Heart left ventricle (tissue), 16 donors: Measurements from ENCODE around the gene ST6GAL2. TPM values are rescaled to one million over a fixed set of nuclear protein-coding genes. Genes with fewer than 3 reads are reported as not detected.
A peak's percentile ranks its signal among the peaks of the same experiment; 100 is the strongest.

Source experiments
- ATAC-seq, 4 donors: fragments of 200-7000 bp; cut with Tn5 transposase; one replicate each; pipeline ENCODE4 v1.9.1; 2020 to 2022; ENCODE audit warnings: moderate library complexity in 4 of 4, mild to moderate bottlenecking in 3 of 4, moderate number of reproducible peaks in 1 of 4
- DNase-seq, 5 donors: peaks; one replicate each; pipeline ENCODE4 v3.0.0-alpha.2; 2020
- H3K27ac ChIP-seq, 12 donors: fragments of 200-600 bp; sonication (generic) in 4 of 12; one replicate each; pipeline versions ENCODE4 v1.5.0 to v1.8.0; 2016 to 2022; ENCODE audit warnings: mild to moderate bottlenecking in 2 of 12
- H3K27me3 ChIP-seq, 9 donors: fragments of 200-600 bp; sonication (generic) in 2 of 9; one replicate each; pipeline versions ENCODE4 v1.5.1 to v1.8.0; 2016 to 2022; ENCODE audit warnings: mild to moderate bottlenecking in 3 of 9
- H3K36me3 ChIP-seq, 9 donors: fragments of 200-600 bp; sonication (generic) in 2 of 9; one replicate each; pipeline versions ENCODE4 v1.5.0 to v1.8.0; 2018 to 2022; ENCODE audit warnings: mild to moderate bottlenecking in 2 of 9
- H3K4me1 ChIP-seq, 12 donors: fragments of 200-600 bp; sonication (generic) in 4 of 12; one replicate each; pipeline versions ENCODE4 v1.5.0 to v1.8.0; 2016 to 2022; ENCODE audit warnings: mild to moderate bottlenecking in 3 of 12
- H3K4me3 ChIP-seq, 12 donors: fragments of 200-600 bp; sonication (generic) in 4 of 12; one replicate each; pipeline versions ENCODE4 v1.5.0 to v1.8.0; 2017 to 2022; ENCODE audit warnings: mild to moderate bottlenecking in 9 of 12, moderate library complexity in 4 of 12
- H3K9me3 ChIP-seq, 12 donors: fragments of 200-600 bp; sonication (generic) in 4 of 12; one replicate each; pipeline versions ENCODE4 v1.5.0 to v1.8.0; 2016 to 2022; ENCODE audit warnings: mild to moderate bottlenecking in 1 of 12
- POLR2A ChIP-seq, 2 donors: fragments of 450-650 bp; IDR thresholded peaks; one replicate each; pipeline ENCODE4 v1.6.1; 2017; ENCODE audit warnings: antibody characterized with exemption in 2 of 2, mild to moderate bottlenecking in 2 of 2, moderate library complexity in 2 of 2
- WGBS, 4 donors: extraction: QIAGEN DNeasy Blood & Tissue Kit in 2 of 4; methylation state at CpG; one replicate each; pipeline versions ENCODE4 v1.1.5 to v1.1.7; 2013 to 2018; 5-methylcytosine and 5-hydroxymethylcytosine counted together
- intact Hi-C, 10 donors: fragments of 100-400 bp; cut with DNase I; formaldehyde crosslinking; loops; one replicate each; pipeline versions ENCODE4 v1.11.1 to v1.14.2; 2022
- polyA plus RNA-seq, 2 donors: library from polyadenylated mRNA; stranded (reverse); fragments of 200-250 nt; gene quantifications; one replicate each; pipeline ENCODE4 v1.2.3, GENCODE V29; 2013
- total RNA-seq, 9 donors: library from RNA; depleted of rRNA in 2 of 9; stranded (reverse); fragments of >200 nt in 2 of 9; fragmentation: NEBNext Ultra II Directional in 3 of 9; extraction: Animal tissue kit (Norgen Biotek cat#: 25700) in 3 of 9; gene quantifications; one replicate each; pipeline versions ENCODE4 v1.1.0 to v1.2.4, GENCODE V29; 2016 to 2023
- TF ChIP-seq, protein P1 (sequence below), 12 donors: fragments of 200-600 bp; sonication (generic) in 4 of 12; IDR thresholded peaks; one replicate each; pipeline versions ENCODE4 v1.5.0 to v1.8.0; 2018 to 2022; ENCODE audit warnings: antibody characterized with exemption in 12 of 12, mild to moderate bottlenecking in 5 of 12
- donor health status: ischemic (EF 13 %, LVEDD 7.1; RV severe dilation, severe dysfunction).
- donor health status: healthy with polysubstance abuse.
- donor health status: DM: no; HTN: yes; CAD: no.
- donor health status: DM: no; HTN: no; CAD: no.
- donor health status: ischemic (EF 25% LVEDD 6.9; RV normal size, moderate dysfunction).
- donor health status: ischemic (EF 25% LVEDD 5.7; RV mildly dilated, moderate dysfunction).
- donor health status: healthy.
- donor health status: DM: yes; HTN: yes; CAD: no.
- donor health status: ischemic (EF 35%, LVEDD 5.7; RV mildly dilated, moderate dysfunction).
- donor health status: nonischemic (EF 11% LVEDD 7.7; RV severe dilation, severe dysfunction).
- donor health status: DM: yes; HTN: yes; CAD: no.
- donor health status: PGD.
- donor health status: ischemic (EF 29% LVEDD 5.4; RV normal size, mild dysfunction).
- donor health status: nonischemic (EF 23%, LVEDD 6.1; RV moderate dilation, normal function).

The ST6GAL2 gene
- total and polyA plus RNA-seq, 11 donors, result 0.08 to 1.1 (median 0.57) TPM; not detected in 1

DNA sequence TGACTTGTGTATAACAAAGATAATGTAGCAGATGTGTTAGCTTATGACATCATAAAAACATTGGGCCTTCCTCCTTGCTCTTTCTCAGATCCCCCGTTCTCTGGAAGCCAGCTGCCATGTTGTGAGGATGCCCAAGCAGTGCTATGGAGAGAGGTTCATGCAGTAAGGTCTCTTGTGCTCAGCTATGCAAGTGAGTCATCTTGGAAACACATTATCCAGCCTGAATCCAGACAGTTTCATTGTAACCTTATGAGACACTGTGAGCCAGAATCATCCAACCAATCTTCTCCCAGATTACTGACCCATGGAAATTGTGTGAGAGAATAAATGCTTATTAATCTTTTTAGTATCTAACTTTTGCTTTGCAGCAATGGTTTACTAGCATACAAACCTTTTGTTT lies 60.8 kb downstream of the ST6GAL2 start:
- H3K4me3 ChIP-seq, result no peak overlapping the region
- intact Hi-C loops, result no loop called here
- H3K27me3 ChIP-seq, result no peaks in the 10 kb centered on the region
- peaks cover 0 to 8% (median 0%) of the 10 kb centered on the region in 12 donors for H3K9me3 ChIP-seq
- 63 to 94% (median 73%) methylated on average over 1 of the region's 1 CpG for WGBS, 4 donors
- H3K36me3 ChIP-seq, result no peaks in the 10 kb centered on the region
- TF ChIP-seq POLR2A (IDR thresholded peaks at IDR 0.05), result no peak
- TF ChIP-seq, protein P1, sequence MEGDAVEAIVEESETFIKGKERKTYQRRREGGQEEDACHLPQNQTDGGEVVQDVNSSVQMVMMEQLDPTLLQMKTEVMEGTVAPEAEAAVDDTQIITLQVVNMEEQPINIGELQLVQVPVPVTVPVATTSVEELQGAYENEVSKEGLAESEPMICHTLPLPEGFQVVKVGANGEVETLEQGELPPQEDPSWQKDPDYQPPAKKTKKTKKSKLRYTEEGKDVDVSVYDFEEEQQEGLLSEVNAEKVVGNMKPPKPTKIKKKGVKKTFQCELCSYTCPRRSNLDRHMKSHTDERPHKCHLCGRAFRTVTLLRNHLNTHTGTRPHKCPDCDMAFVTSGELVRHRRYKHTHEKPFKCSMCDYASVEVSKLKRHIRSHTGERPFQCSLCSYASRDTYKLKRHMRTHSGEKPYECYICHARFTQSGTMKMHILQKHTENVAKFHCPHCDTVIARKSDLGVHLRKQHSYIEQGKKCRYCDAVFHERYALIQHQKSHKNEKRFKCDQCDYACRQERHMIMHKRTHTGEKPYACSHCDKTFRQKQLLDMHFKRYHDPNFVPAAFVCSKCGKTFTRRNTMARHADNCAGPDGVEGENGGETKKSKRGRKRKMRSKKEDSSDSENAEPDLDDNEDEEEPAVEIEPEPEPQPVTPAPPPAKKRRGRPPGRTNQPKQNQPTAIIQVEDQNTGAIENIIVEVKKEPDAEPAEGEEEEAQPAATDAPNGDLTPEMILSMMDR (IDR thresholded peaks at IDR 0.05), result no peak
- DNase-seq (no peak), ATAC-seq (no peak)
- H3K4me1 ChIP-seq, result no peaks in the 10 kb centered on the region
- no peak overlapping the region for H3K27ac ChIP-seq

DNA sequence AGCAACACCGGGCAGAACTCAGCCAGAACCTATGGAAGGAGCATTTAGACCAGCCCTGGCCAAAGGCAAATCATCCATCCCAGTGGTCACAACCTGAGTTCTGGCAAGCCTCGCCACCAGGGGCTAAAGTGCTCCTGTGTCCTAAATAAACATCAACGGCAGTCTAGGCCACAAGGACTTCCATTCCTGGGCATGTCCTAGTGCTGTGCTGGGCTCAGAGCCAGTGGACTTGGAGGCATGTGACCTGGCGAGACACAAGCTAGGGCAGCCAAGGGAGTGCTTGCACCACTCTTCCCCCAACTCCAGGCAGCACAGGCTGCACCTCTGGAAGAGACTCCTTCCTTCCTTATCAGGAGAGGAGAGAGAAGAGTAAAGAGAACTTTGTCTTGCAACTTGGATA lies 69.0 kb downstream of the ST6GAL2 start:
- H3K4me3 ChIP-seq, result no peak overlapping the region
- TF ChIP-seq POLR2A (IDR thresholded peaks at IDR 0.05), result no peak
- TF ChIP-seq, protein P1 (IDR thresholded peaks at IDR 0.05), result no peak
- no peaks in the 10 kb centered on the region for H3K9me3 ChIP-seq
- WGBS, 4 donors, result 63 to 70% (median 63%) methylated on average over 3 to 4 of the region's 4 CpGs
- DNase-seq, result peak in 3 of 5 donors; percentile 15 to 71 (median 29)
- H3K4me1 ChIP-seq, result peaks cover 0 to 4% (median 0%) of the 10 kb centered on the region in 12 donors
- intact Hi-C loops, result no loop called here
- H3K27ac ChIP-seq, result no peak overlapping the region
- no peaks in the 10 kb centered on the region for H3K27me3 ChIP-seq
- H3K36me3 ChIP-seq, result no peaks in the 10 kb centered on the region
- ATAC-seq, result peak; percentile 68 to 82 (median 80)

DNA sequence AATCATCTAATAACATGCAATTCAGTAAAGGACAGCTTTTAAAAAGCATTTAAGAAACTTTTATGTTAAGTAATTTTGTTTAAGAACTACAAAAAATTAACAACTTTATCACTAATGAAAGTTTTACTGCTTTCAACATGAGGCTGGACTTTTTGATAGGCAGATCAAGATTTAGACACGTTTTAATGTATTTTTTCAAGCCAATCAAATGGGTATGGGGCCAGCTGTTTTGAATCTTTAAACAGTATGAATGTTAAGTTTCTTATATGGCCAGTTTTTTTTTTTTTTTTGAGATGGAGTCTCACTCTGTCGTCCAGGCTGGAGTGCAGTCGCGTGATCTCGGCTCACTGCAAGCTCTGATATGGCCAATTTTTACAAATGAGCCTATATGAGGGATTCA lies 73.1 kb downstream of the ST6GAL2 start:
- H3K27ac ChIP-seq, result peak overlapping the region in 1 of 12 donors; percentile 10
- peaks cover 0 to 4% (median 0%) of the 10 kb centered on the region in 12 donors for H3K4me1 ChIP-seq
- no peak overlapping the region for H3K4me3 ChIP-seq
- H3K9me3 ChIP-seq, result no peaks in the 10 kb centered on the region
- H3K27me3 ChIP-seq, result no peaks in the 10 kb centered on the region
- ATAC-seq (no peak), DNase-seq (no peak)
- H3K36me3 ChIP-seq, result no peaks in the 10 kb centered on the region
- intact Hi-C loops, result no loop called here
- TF ChIP-seq, protein P1 (IDR thresholded peaks at IDR 0.05), result no peak
- no peak for TF ChIP-seq POLR2A (IDR thresholded peaks at IDR 0.05)
- WGBS, 4 donors, result 71 to 78% (median 75%) methylated on average over 5 of the region's 5 CpGs

DNA sequence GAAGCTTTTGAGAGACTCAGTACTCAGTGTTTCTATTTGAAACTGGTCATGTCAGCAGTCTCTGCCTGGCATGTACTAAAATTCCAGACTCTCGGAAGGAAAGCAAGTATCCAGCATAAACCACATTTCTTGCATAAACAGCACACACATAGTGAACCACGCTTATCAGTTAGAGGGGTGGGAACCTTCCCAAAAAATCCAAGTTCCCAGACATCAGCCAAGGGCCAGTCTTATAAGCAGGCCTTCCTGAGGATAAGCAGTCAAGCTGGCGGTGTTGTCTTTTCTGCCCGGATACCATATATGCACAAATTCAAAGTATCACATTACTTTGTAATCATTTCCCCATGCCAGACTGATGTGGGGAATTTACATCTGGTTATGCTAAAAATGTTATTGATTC lies 73.6 kb downstream of the ST6GAL2 start:
- ATAC-seq, result peak in 1 of 4 donors; percentile 49
- Histone ChIP-seq H3K27ac (peak overlapping the region in 3 of 12 donors; percentile 1 to 46 (median 45)), H3K4me3 (no peak overlapping the region)

More for the DNA sequence above, 73.6 kb downstream of the ST6GAL2 start:
- Histone ChIP-seq H3K4me1 (peaks cover 0 to 4% (median 0%) of the 10 kb centered on the region in 12 donors), H3K27me3 (no peaks in the 10 kb centered on the region), H3K36me3 (no peaks in the 10 kb centered on the region), H3K9me3 (no peaks in the 10 kb centered on the region)
- TF ChIP-seq, protein P1 (IDR thresholded peaks at IDR 0.05), result no peak
- no peak for TF ChIP-seq POLR2A (IDR thresholded peaks at IDR 0.05)
- DNase-seq, result no peak
- 53 to 72% (median 63%) methylated on average over 4 of the region's 4 CpGs for WGBS, 4 donors
- intact Hi-C loops, result no loop called here
